HG02938 (cell line): ENCODE results near the gene CPXM2.
A peak's percentile ranks its signal among the peaks of the same experiment; 100 is the strongest.

Experiments used
- ATAC-seq: cut with Tn5 transposase; IDR thresholded peaks from one replicate; pipeline ENCODE4 v1.9.1; 2021; ENCODE audit warnings: mild to moderate bottlenecking, moderate library complexity; ENCODE audit not compliant: unreplicated experiment

Gene CPXM2

GRCh38 chr10:123891144-123892071 lies at the start of gene CPXM2:
CPXM2 (minus strand) TSS chr10:123891807; CDS start chr10:123891659, 148 bp downstream.
- no peak for ATAC-seq

GRCh38 chr10:123939591-123939990 lies 48.0 kb upstream of the CPXM2 start:
- no peak for ATAC-seq

- ATAC-seq: no peak
Measured at GRCh38 chr10:123938890-123939289, 47.3 kb upstream of the CPXM2 start.

DNA sequence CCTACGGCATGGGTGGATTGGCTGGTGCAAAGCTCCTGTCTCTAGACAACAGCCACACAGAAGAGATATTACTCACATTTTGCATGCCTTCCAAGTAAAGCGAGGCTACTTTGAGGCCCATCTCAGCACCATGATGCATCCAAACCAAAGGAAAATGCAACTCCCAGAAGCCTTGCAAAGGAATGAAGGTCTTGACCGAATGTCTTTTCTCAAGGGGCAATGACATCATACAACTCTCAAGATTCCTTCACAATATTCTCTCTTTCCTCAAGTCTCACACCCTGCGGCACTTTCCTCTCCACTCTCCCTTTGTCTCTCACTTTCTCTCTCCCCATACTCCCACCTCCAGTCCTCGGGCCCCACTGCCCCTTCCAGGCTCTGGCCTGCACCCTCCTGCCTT lies 44.8 kb upstream of the CPXM2 start:
- ATAC-seq: no peak

DNA sequence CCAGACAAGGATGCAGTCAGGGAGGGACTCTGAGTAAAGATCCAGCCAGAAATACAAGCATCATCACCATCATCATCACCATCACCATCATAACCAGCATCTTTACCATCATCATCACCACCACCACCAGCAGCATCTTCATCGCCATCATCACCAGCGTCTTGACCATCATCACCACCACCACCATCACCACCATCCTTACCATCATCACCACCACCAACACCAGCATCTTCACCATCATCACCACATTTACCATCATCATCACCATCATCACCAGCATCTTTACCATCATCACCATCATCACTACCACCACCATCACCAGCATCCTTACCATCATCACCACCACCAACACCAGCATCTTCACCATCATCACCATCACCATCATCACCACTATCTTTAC lies 44.1 kb upstream of the CPXM2 start:
- ATAC-seq: no peak

- no peak for ATAC-seq
Measured at GRCh38 chr10:123934846-123935245, 43.2 kb upstream of the CPXM2 start.

DNA sequence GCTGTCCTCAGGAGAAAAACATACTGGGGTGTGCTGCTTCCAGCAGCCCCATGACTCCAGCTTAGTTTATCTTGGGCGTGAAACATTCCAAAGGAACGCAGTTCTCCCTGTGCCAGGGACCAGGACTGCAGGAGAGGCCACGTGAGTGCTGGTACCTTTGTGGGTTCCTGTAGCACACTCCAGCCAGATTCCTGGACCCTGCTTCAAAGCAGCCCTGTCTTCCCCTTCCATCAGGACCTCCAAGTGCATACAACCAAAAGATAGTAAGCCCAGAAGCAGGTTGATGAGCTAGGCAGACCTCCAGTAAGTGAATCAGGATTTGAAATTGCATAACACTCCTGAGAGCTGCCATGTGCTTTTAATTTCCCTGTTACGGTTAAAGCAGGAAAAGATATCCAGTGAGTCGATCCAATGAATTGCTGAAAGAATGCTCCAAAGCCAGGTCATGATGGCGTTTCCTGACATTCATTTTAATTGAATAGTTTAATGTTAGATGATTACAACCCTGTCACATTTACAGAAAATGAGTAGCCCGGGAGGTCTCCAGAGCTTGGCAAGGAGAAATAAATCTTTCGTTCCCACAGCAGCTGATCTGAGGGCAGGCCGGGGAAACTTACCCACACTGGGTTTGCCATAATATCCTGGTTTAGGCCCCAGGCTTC lies 38.9 kb upstream of the CPXM2 start:
- no peak for ATAC-seq

- no peak for ATAC-seq
Measured at GRCh38 chr10:123929791-123930190, 38.2 kb upstream of the CPXM2 start.

DNA sequence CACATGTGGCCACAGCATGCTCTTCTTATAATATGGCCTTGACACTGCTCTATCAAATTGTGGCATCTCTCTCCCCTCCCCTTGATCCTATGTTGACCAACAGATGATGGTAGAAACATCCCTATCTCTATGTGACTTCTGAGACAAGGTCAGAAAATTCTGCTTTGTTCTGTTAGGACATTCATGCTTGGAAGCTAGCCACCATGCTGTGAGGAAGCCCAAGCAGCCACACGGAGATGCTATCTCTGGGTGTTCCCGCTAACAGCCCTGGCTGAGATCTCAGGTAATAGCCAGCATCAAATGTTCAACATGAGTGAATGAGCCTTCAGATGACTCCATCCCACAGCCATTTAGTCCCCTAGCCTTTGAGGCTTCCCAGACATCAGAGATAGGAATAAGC lies 36.8 kb upstream of the CPXM2 start:
- ATAC-seq: no peak

GRCh38 chr10:123926401-123927264 lies 35.0 kb upstream of the CPXM2 start:
- ATAC-seq: peak; percentile 76

GRCh38 chr10:123922126-123922525 lies 30.5 kb upstream of the CPXM2 start:
- no peak for ATAC-seq

GRCh38 chr10:123916775-123917174 lies 25.2 kb upstream of the CPXM2 start:
- ATAC-seq: no peak

GRCh38 chr10:123913688-123914268 lies 22.2 kb upstream of the CPXM2 start:
- ATAC-seq: no peak

GRCh38 chr10:123912871-123913270 lies 21.3 kb upstream of the CPXM2 start:
- no peak for ATAC-seq

DNA sequence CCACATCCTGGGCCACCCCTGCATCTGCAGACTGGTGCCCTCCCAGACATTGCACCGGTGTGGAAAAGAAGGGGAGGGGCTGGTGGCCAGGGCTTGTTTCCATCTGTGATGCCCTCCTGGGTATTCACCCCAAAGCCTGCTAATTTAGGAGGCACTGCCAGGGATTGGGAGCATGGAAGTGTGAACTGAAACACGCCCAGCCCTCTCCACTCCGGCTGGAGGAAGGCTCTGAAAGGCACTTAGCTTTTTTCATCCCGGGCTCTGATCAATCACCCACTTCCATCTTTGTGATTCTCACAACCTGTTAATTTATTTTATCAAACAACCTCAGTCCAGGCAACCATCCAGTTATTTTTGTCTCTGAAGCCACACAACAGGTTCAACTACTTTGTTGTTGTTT lies 20.9 kb upstream of the CPXM2 start:
- no peak for ATAC-seq

GRCh38 chr10:123911866-123912265 lies 20.3 kb upstream of the CPXM2 start:
- no peak for ATAC-seq

DNA sequence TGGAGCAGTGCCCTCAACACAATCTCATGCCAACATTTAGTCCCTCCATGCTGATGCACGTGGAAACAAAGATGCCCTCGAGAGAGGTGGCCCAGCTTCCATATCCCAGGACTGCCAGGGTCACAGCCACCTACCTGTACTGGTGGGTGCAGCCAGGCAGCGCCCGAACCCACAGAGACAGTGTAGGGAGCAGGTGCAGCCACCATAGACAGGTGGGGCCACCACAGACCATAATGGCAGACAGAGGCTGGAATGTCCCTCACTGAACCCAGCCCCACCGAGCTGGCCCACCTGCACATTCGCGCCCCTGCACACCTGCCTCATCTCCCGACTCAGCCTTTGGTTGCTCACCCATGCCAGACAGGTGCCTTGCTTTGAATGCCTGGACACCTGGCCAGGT lies 18.3 kb upstream of the CPXM2 start:
- no peak for ATAC-seq

GRCh38 chr10:123909426-123909825 lies 17.8 kb upstream of the CPXM2 start:
- ATAC-seq: no peak

GRCh38 chr10:123908379-123908778 lies 16.8 kb upstream of the CPXM2 start:
- ATAC-seq: no peak

DNA sequence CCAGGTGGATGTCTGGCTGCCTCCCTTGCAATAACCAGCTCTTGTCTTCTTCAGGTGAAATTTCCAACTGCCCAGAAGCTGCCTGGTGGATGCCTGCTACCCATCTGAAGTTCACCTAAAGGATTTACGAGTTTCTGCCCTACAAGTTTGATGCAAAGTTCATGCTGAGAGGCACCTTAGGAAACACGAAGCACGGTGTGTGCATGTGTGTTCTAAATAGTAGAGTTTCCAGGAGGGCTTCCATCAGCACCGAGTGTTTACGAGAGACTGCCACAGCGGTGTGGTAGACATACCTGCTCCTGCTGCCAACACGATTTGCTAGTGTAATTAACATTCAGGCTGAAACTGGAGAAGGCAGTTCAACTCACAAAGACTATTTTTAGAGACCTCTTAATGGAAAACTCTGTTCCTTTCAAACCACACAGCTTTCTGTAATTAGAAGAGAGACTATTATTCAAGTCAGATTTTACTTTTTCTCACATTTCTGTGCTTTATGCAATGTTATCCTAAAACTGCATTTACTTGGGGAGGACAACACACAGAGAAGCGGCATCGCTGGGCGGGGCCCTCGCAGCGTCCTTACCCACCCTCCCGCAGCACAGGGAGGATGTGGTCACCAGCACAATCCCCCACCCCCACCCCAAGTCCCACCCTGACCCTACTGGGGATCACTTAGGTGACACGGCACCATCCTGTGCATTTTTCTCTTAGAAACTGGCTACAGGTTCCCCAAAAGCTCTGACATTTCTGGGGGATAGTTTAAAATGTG lies 15.5 kb upstream of the CPXM2 start:
- no peak for ATAC-seq
